Thymus (tissue), 11 donors: Measurements from ENCODE around the gene OR13J1. TPM values are rescaled to one million over a fixed set of nuclear protein-coding genes. Genes with fewer than 3 reads are reported as not detected.

ENCODE experiments used
- DNase-seq, 9 donors: peaks; one replicate each; pipeline ENCODE4 v3.0.0-alpha.2; 2013; ENCODE audit warnings: low spot score in 9 of 9, low read depth in 6 of 9, missing footprints in 1 of 9
- H3K27ac ChIP-seq, 2 donors: one replicate each; pipeline ENCODE4 v1.5.1; 2013; ENCODE audit warnings: control low read depth in 1 of 2, low read depth in 1 of 2, low read length in 1 of 2, mild to moderate bottlenecking in 1 of 2, moderate library complexity in 1 of 2
- H3K27me3 ChIP-seq, 2 donors: one replicate each; pipeline ENCODE4 v1.5.1; 2013; ENCODE audit warnings: low read length in 1 of 2; ENCODE audit not compliant: control insufficient read depth in 2 of 2, insufficient read depth in 1 of 2
- H3K36me3 ChIP-seq, 2 donors: one replicate each; pipeline ENCODE4 v1.5.1; 2013; ENCODE audit warnings: low read length in 1 of 2, mild to moderate bottlenecking in 1 of 2, moderate library complexity in 1 of 2; ENCODE audit not compliant: control insufficient read depth in 2 of 2, insufficient read depth in 2 of 2
- H3K4me1 ChIP-seq, 2 donors: one replicate each; pipeline ENCODE4 v1.5.1; 2013; ENCODE audit warnings: low read length in 2 of 2; ENCODE audit not compliant: control insufficient read depth in 2 of 2, insufficient read depth in 2 of 2
- H3K4me3 ChIP-seq, 2 donors: one replicate each; pipeline ENCODE4 v1.5.1; 2013; ENCODE audit warnings: low read length in 2 of 2, control low read depth in 1 of 2, mild to moderate bottlenecking in 1 of 2
- H3K9me3 ChIP-seq, 2 donors: one replicate each; pipeline ENCODE4 v1.5.1; 2013; ENCODE audit warnings: low read length in 1 of 2, mild to moderate bottlenecking in 1 of 2; ENCODE audit not compliant: control insufficient read depth in 2 of 2, insufficient read depth in 1 of 2
- WGBS: extraction: QIAGEN DNeasy Blood & Tissue Kit; methylation state at CpG from one replicate; pipeline ENCODE4 v1.1.7; 2013; 5-methylcytosine and 5-hydroxymethylcytosine counted together
- polyA plus RNA-seq: library from polyadenylated mRNA; stranded (reverse); fragments of 200-250 nt; gene quantifications from one replicate; pipeline ENCODE4 v1.2.3, GENCODE V29; 2013
- total RNA-seq: library from RNA; stranded (reverse); fragments of 120-200 nt; gene quantifications from one replicate; pipeline ENCODE4 v1.2.4, GENCODE V29; 2013
- donor health status: healthy.

OR13J1 gene
- total and polyA plus RNA-seq, 2 donors, result not detected

- Histone ChIP-seq H3K27me3 (peaks cover 0 to 6% of the 10 kb centered on the region in 2 donors), H3K4me3 (no peak overlapping the region), H3K4me1 (no peaks in the 10 kb centered on the region), H3K9me3 (no peaks in the 10 kb centered on the region), H3K27ac (no peak overlapping the region), H3K36me3 (no peaks in the 10 kb centered on the region)
- DNase-seq, result no peak
- 94% methylated on average over 4 of the region's 4 CpGs for WGBS
Observed at GRCh38 chr9:35867538-35867937, 2.7 kb downstream of the OR13J1 start.

DNA sequence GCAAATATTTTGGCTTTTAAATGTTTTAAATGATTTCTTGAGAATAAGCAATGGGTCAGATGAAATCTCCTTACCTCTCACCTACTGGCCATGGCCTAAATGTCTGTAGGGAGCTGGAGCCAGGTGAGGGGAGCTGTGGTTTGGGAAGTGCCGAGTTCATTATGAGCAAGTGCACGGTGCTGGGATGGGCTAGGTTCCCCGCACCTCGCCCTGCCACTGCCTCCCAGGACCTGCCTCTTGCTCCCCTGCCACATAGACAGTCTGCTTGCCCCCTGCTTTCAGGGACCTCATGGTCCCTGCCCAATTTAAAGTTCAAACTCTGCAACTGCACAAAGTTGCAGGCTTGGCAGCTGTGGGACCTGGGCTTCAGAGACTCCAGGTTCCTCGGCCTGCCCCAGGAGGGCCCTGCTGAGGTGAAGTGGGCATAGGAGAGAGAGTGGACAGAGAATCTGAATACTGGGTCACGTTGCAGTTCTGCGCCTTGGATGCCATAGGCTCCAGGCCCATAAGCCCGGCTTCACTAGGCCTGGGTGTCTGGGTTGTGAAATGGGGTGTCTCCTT is 5.4 kb downstream of the OR13J1 start:
- WGBS, result 98% methylated on average over 8 of the region's 8 CpGs
- H3K4me3 ChIP-seq, result no peak overlapping the region
- H3K36me3 ChIP-seq, result no peaks in the 10 kb centered on the region
- no peak overlapping the region for H3K27ac ChIP-seq
- H3K9me3 ChIP-seq, result no peaks in the 10 kb centered on the region
- DNase-seq, result no peak
- no peaks in the 10 kb centered on the region for H3K4me1 ChIP-seq
- peaks cover 0 to 16% of the 10 kb centered on the region in 2 donors for H3K27me3 ChIP-seq

GRCh38 chr9:35863583-35863982 is 6.6 kb downstream of the OR13J1 start:
- Histone ChIP-seq H3K9me3 (no peaks in the 10 kb centered on the region), H3K4me1 (no peaks in the 10 kb centered on the region), H3K36me3 (no peaks in the 10 kb centered on the region), H3K4me3 (no peak overlapping the region), H3K27me3 (peaks cover 0 to 23% of the 10 kb centered on the region in 2 donors), H3K27ac (no peak overlapping the region)
- no peak for DNase-seq
- 88% methylated on average over 8 of the region's 8 CpGs for WGBS

DNA sequence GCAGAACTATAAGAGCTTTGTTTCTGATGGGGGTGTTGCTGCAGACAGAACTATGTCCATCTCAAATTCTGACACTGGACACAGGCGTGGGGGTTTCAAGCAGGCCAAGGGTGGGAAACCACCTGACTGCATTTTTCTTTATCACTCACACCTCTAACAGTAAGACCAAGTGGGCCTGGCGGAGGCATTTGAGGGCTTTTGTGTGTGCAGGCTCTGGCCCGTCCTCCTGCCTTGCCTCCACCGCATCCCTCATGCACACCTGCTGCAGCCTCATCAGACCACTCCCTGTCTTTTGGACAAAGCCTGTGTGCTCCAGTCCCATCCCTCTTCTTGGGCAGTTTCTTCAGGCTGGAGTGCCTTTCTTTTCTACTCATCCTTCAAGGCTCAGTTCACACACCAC is 7.9 kb downstream of the OR13J1 start:
- no peak for DNase-seq
- Histone ChIP-seq H3K9me3 (no peaks in the 10 kb centered on the region), H3K4me3 (no peak overlapping the region), H3K27me3 (peaks cover 0 to 23% of the 10 kb centered on the region in 2 donors), H3K27ac (no peak overlapping the region), H3K4me1 (no peaks in the 10 kb centered on the region), H3K36me3 (no peaks in the 10 kb centered on the region)
- 96% methylated on average over 4 of the region's 4 CpGs for WGBS

DNA sequence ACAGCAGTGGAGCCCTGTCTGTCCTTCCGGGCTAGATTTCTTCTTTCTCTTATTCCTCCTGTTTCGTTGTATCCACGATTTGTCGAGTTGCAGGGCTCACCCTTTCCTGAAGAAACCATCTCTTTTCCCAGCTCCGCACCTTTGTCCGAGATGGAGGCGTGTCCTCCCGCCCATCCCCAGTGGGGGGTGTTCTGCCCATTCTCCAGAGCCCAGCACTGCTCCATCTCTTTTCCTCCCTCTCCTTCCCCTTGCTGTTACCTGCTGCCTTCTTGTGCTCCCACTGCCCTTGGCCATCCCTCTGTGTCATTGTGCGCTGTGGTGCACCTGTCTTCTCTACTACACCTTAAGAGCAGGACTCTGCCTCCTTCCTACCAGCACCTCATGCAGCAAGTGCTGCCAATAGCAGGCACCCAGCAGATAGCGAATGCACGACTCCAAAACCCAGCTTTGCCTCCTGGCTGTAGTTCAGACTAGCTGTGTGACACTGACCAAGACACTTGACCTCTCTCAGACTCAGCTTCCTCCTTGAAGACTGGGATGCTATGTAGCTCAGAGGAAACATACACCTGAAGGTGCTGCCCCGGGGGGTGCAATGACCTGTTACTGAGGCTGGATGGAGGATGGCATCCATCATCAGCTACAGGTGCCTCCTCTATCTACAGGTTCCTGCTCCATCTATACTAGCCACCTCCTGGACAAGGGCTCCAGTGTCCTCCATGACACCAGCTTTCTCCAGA is 8.9 kb downstream of the OR13J1 start:
- Histone ChIP-seq H3K27me3 (peaks cover 0 to 23% of the 10 kb centered on the region in 2 donors), H3K4me1 (no peaks in the 10 kb centered on the region), H3K4me3 (no peak overlapping the region), H3K27ac (no peak overlapping the region), H3K9me3 (no peaks in the 10 kb centered on the region), H3K36me3 (no peaks in the 10 kb centered on the region)
- 84% methylated on average over 12 of the region's 12 CpGs for WGBS
- no peak for DNase-seq

- Histone ChIP-seq H3K27me3 (peaks cover 0 to 23% of the 10 kb centered on the region in 2 donors), H3K4me1 (no peaks in the 10 kb centered on the region), H3K36me3 (no peaks in the 10 kb centered on the region), H3K27ac (no peak overlapping the region), H3K9me3 (no peaks in the 10 kb centered on the region), H3K4me3 (no peak overlapping the region)
- DNase-seq, result no peak
- WGBS, result 74% methylated on average over 3 of the region's 3 CpGs
Observed at GRCh38 chr9:35859990-35860339, 10.2 kb downstream of the OR13J1 start.

DNA sequence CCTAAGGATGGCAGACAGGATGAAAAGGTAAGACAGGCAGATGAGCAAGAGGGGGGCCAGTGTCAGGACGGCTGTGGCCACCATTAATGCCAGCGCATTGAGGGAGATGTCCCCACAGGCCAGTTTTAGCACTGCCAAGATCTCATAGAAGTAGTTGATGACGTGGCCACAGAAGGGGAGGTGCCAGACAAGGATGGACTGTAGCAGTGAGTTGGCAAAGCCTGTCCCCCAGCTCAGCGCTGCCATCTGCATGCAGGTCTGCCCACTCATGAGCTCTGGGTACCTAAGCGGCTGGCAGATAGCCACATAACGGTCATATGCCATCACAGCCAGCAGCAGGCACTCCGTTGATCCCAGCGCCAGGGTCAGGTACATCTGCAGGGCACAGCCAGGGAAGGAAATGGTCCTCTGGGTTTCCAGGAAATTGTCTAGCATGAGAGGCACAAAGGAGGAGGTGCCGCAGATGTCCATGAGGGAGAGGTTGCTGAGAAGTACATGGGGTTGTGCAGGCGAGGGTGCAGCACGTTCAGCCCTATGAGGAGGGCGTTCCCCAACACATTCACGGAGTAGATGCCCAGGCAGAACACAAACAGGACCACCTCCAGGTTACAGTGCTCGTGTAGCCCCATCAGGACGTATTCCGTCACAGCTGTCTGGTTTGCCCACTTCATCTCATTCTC is 10.8 kb downstream of the OR13J1 start:
- Histone ChIP-seq H3K27me3 (peaks cover 0 to 20% of the 10 kb centered on the region in 2 donors), H3K36me3 (no peaks in the 10 kb centered on the region), H3K9me3 (no peaks in the 10 kb centered on the region), H3K4me1 (no peaks in the 10 kb centered on the region), H3K27ac (no peak overlapping the region), H3K4me3 (no peak overlapping the region)
- no peak for DNase-seq
- 71% methylated on average over 16 of the region's 16 CpGs for WGBS

DNA sequence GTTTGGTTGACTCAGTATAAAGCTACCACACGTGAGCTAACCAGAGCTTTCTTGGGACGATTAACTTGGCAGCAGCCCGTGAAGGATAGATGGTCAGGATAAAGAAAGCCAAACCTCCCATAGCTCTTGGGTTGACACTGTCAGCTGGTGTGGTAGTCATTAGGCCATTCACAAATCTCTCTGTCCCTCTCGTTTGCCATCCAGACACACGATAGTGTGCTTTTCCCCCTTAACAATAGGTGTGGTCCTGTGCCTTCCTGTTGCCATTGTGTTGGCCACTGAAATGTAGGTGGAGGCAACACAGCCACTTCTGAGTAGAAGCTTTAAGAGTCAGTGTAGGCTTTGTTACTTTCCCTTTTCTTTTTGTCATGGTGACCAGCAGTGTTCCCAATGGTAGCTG is 11.7 kb downstream of the OR13J1 start:
- Histone ChIP-seq H3K27ac (no peak overlapping the region), H3K27me3 (peaks cover 0 to 17% of the 10 kb centered on the region in 2 donors), H3K4me1 (no peaks in the 10 kb centered on the region), H3K36me3 (no peaks in the 10 kb centered on the region), H3K9me3 (no peaks in the 10 kb centered on the region), H3K4me3 (no peak overlapping the region)
- 94% methylated on average over 5 of the region's 5 CpGs for WGBS
- DNase-seq, result no peak

GRCh38 chr9:35856882-35857281 is 13.3 kb downstream of the OR13J1 start:
- Histone ChIP-seq H3K27me3 (peaks cover 0 to 17% of the 10 kb centered on the region in 2 donors), H3K4me3 (no peak overlapping the region)
- 96% methylated on average over 5 of the region's 5 CpGs for WGBS

More at GRCh38 chr9:35856882-35857281, 13.3 kb downstream of the OR13J1 start:
- H3K27ac ChIP-seq, result no peak overlapping the region
- H3K4me1 ChIP-seq, result no peaks in the 10 kb centered on the region
- no peak for DNase-seq
- no peaks in the 10 kb centered on the region for H3K9me3 ChIP-seq
- no peaks in the 10 kb centered on the region for H3K36me3 ChIP-seq
